B cell (primary cell): ENCODE measurements around the gene DIPK1B. TPM values are rescaled to one million over a fixed set of nuclear protein-coding genes. Genes with fewer than 3 reads are reported as not detected.

Experiments used
- ATAC-seq: fragments of 200-7000 bp; cut with Tn5 transposase; one replicate; pipeline ENCODE4 v1.10.0; 2021; ENCODE audit warnings: low read depth, mild to moderate bottlenecking, moderate number of reproducible peaks, moderate library complexity
- CTCF ChIA-PET: fragments of 350-600 bp; sonication (Branson Sonifier 250); formaldehyde crosslinking; loops from one replicate; lab custom pipeline; 2021; ENCODE audit warnings: antibody characterized with exemption, inconsistent platforms; lab: Charles Lee
- POLR2A ChIA-PET: fragments of 350-600 bp; sonication (Branson Sonifier 250); formaldehyde crosslinking; loops from one replicate; lab custom pipeline; 2021; ENCODE audit warnings: antibody characterized with exemption; lab: Charles Lee
- DNase-seq: peaks from one replicate; pipeline ENCODE4 v3.0.0; 2013
- H2AFZ ChIP-seq: 2 replicates; pipeline ENCODE4 v1.6.1; 2012; ENCODE audit warnings: mild to moderate bottlenecking, low read depth, low read length; ENCODE audit not compliant: insufficient read depth, poor library complexity, severe bottlenecking
- H3K27ac ChIP-seq, 2 donors: 1 replicate in 1 of 2; 2 replicates in 1 of 2; pipeline ENCODE4 v1.5.1; 2012 to 2013; ENCODE audit warnings: low read length in 2 of 2, mild to moderate bottlenecking in 2 of 2, moderate library complexity in 1 of 2
- H3K27me3 ChIP-seq, 4 experiments: fragments of 200-600 bp in 1 of 4; sonication (generic) in 1 of 4; replicated peaks in 1 of 4; 1 replicate in 2 of 4; 2 replicates in 2 of 4; pipeline versions ENCODE4 v1.6.1 to v1.7.0; 2013 to 2016; ENCODE audit warnings: low read length in 3 of 4, mild to moderate bottlenecking in 2 of 4, mixed read lengths in 1 of 4, moderate library complexity in 1 of 4; ENCODE audit not compliant: insufficient read depth in 4 of 4, control insufficient read depth in 3 of 4; ENCODE audit errors: control extremely low read depth in 1 of 4
- H3K36me3 ChIP-seq, 2 experiments: replicated peaks in 1 of 2; 1 replicate in 1 of 2; 2 replicates in 1 of 2; pipeline versions ENCODE4 v1.6.1 to v1.7.1; 2013; ENCODE audit warnings: low read length in 1 of 2; ENCODE audit not compliant: insufficient read depth in 2 of 2, control insufficient read depth in 1 of 2; ENCODE audit errors: control extremely low read depth in 1 of 2, extremely low read depth in 1 of 2
- H3K4me1 ChIP-seq, 2 donors: fragments of 200-600 bp in 1 of 2; sonication (generic) in 1 of 2; 1 replicate in 1 of 2; 2 replicates in 1 of 2; pipeline versions ENCODE4 v1.5.1 to v1.6.1; 2013 to 2017; ENCODE audit warnings: low read length in 2 of 2; ENCODE audit not compliant: control insufficient read depth in 2 of 2, insufficient read depth in 2 of 2
- H3K4me2 ChIP-seq: replicated peaks from 2 replicates; pipeline ENCODE3; 2012; ENCODE audit warnings: mild to moderate bottlenecking, low read depth, low read length; ENCODE audit not compliant: poor library complexity, severe bottlenecking
- H3K4me3 ChIP-seq, 5 experiments: fragments of 200-600 bp in 1 of 5; sonication (generic) in 1 of 5; 1 replicate in 3 of 5; 2 replicates in 2 of 5; pipeline versions ENCODE4 v1.5.1 to v1.7.0; 2011 to 2016; ENCODE audit warnings: low read length in 4 of 5, mild to moderate bottlenecking in 4 of 5, low read depth in 2 of 5, control low read depth in 1 of 5, moderate library complexity in 1 of 5; ENCODE audit not compliant: insufficient read depth in 1 of 5; ENCODE audit errors: control extremely low read depth in 1 of 5, extremely low read depth in 1 of 5
- H3K79me2 ChIP-seq: fragments of 200-600 bp; sonication (generic); one replicate; pipeline ENCODE4 v1.6.0; 2016; ENCODE audit warnings: low read length; ENCODE audit not compliant: control insufficient read depth, insufficient read depth
- H3K9ac ChIP-seq: fragments of 200-600 bp; sonication (generic); 2 replicates; pipeline ENCODE4 v1.6.1; 2017; ENCODE audit warnings: mild to moderate bottlenecking, low read length, moderate library complexity
- H3K9me3 ChIP-seq, 3 donors: one replicate each; pipeline versions ENCODE4 v1.6.1 to v1.7.1; 2013; ENCODE audit warnings: low read length in 2 of 3; ENCODE audit not compliant: control insufficient read depth in 2 of 3, insufficient read depth in 1 of 3; ENCODE audit errors: control extremely low read depth in 1 of 3
- H4K20me1 ChIP-seq: 2 replicates; pipeline ENCODE4 v1.6.0; 2012; ENCODE audit warnings: mild to moderate bottlenecking, low read length; ENCODE audit not compliant: insufficient read depth, control insufficient read depth, poor library complexity, severe bottlenecking
- H3K27ac Mint-ChIP-seq: one replicate; pipeline ENCODE4 v1.8.0; 2021; ENCODE audit warnings: mixed read lengths
- H3K27me3 Mint-ChIP-seq: one replicate; pipeline ENCODE4 v1.8.0; 2021; ENCODE audit warnings: mixed read lengths
- H3K4me1 Mint-ChIP-seq: one replicate; pipeline ENCODE4 v1.8.0; 2021; ENCODE audit warnings: mixed read lengths
- H3K4me3 Mint-ChIP-seq: one replicate; pipeline ENCODE4 v1.8.0; 2021; ENCODE audit warnings: mixed read lengths
- H3K9me3 Mint-ChIP-seq: one replicate; pipeline ENCODE4 v1.8.0; 2022; ENCODE audit warnings: mixed read lengths; ENCODE audit not compliant: insufficient read depth
- CTCF ChIP-seq: fragments of 200-600 bp; IDR thresholded peaks from one replicate; pipeline ENCODE4 v1.8.0; 2022; ENCODE audit warnings: antibody characterized with exemption, mild to moderate bottlenecking
- EZH2 ChIP-seq: IDR thresholded peaks from 2 replicates; pipeline ENCODE4 v1.6.1; 2012; ENCODE audit warnings: borderline replicate concordance, low read depth, mild to moderate bottlenecking, moderate library complexity, low read length; ENCODE audit not compliant: insufficient read depth, poor library complexity, severe bottlenecking
- WGBS: methylation state at CpG from one replicate; pipeline ENCODE4 v1.1.5; 2013; ENCODE audit warnings: missing lambda C conversion rate; ENCODE audit not compliant: insufficient coverage; 5-methylcytosine and 5-hydroxymethylcytosine counted together
- intact Hi-C: fragments of 100-400 bp; cut with micrococcal nuclease; formaldehyde crosslinking; loops from one replicate; pipeline ENCODE4 v1.10.0; 2022
- polyA plus RNA-seq: library from polyadenylated mRNA; depleted of rRNA; stranded (reverse); fragments of >200 nt; gene quantifications from 2 replicates; pipeline ENCODE4 v1.2.3, GENCODE V29; 2012
- total RNA-seq, 2 donors: library from RNA; stranded (reverse); fragments of 120-200 nt in 1 of 2; gene quantifications; 1 replicate in 1 of 2; 2 replicates in 1 of 2; pipeline versions ENCODE4 v1.2.3 to v1.2.4, GENCODE V29; 2013 to 2022

Gene DIPK1B
- total and polyA plus RNA-seq, 2 donors (not counting 1 experiment from before 2014, with no cell fraction given), result 9.6 TPM

- intact Hi-C loops, result loop anchor here (1.0 kb wide), 2 partner anchors 8 to 21 kb away; no protein-coding TSS in a partner anchor
- H3K4me3 Mint-ChIP-seq, result peak overlapping the region; percentile 75
- POLR2A ChIA-PET, result interaction anchor here (0.8 to 5.9 kb wide), 4 partner anchors 7 to 20 kb away, joined by 4 to 60 read pairs (median 24); partner anchors contain the start of gene LCN8
These were observed 36.6 kb downstream of the DIPK1B start for GRCh38 chr9:136748666-136749611.

More at GRCh38 chr9:136748666-136749611, 36.6 kb downstream of the DIPK1B start:
- Histone ChIP-seq H3K36me3 (no peaks in the 10 kb centered on the region), H4K20me1 (no peaks in the 10 kb centered on the region), H3K27ac (peak overlapping the region; percentile 71 to 83), H3K4me1 (peaks cover 33 to 56% of the 10 kb centered on the region in 2 donors), H3K79me2 (no peaks in the 10 kb centered on the region), H3K4me3 (peak overlapping the region in 1 of 5 experiments; percentile 4), H3K27me3 (no peaks in the 10 kb centered on the region), H3K9ac (no peak overlapping the region), H2AFZ (no peak overlapping the region), H3K4me2 (peak overlapping the region; percentile 52), H3K9me3 (peaks cover 4 to 32% (median 26%) of the 10 kb centered on the region in 3 donors)
- Mint-ChIP-seq H3K9me3 (peaks cover 5% of the 10 kb centered on the region), H3K27ac (peak overlapping the region; percentile 96), H3K27me3 (no peaks in the 10 kb centered on the region), H3K4me1 (peaks cover 58% of the 10 kb centered on the region)
- WGBS, result 24% methylated on average over 14 of the region's 21 CpGs
- TF ChIP-seq CTCF, result no peak
- no peak for TF ChIP-seq EZH2
- ATAC-seq (peak; percentile 25), DNase-seq (peak; percentile 53)
- CTCF ChIA-PET, result interaction anchor here (0.7 to 4.3 kb wide), 5 partner anchors 9 to 48 kb away, joined by 3 to 47 read pairs (median 12); partner anchors contain the start of gene LCN8
